HepG2 (cell line): Measurements from ENCODE around the gene SAMM50. TPM values are rescaled to one million over a fixed set of nuclear protein-coding genes. Genes with fewer than 3 reads are reported as not detected.
A peak's percentile ranks its signal among the peaks of the same experiment; 100 is the strongest.

Source experiments
- ARHGAP35 ChIP-seq: sonication (generic); formaldehyde crosslinking; IDR thresholded peaks from 2 replicates; pipeline ENCODE4 v1.9.0; 2022; ENCODE audit warnings: mild to moderate bottlenecking, inconsistent platforms, moderate library complexity, missing genetic modification reagents, borderline replicate concordance
- ATAD3A ChIP-seq: sonication (generic); formaldehyde crosslinking; IDR thresholded peaks from 2 replicates; pipeline ENCODE4 v1.4.0; 2020; ENCODE audit warnings: missing genetic modification reagents
- HIC2 ChIP-seq: sonication (generic); formaldehyde crosslinking; IDR thresholded peaks from 2 replicates; pipeline ENCODE4 v1.9.0; 2022; ENCODE audit warnings: low read depth, missing genetic modification reagents
- KAT7 ChIP-seq: IDR thresholded peaks from 2 replicates; pipeline ENCODE4 v1.6.1; 2018; ENCODE audit warnings: borderline replicate concordance, missing compliant biosample characterization
- KAT8 ChIP-seq: IDR thresholded peaks from 2 replicates; pipeline ENCODE4 v1.6.1; 2016; ENCODE audit warnings: missing genetic modification reagents, missing compliant biosample characterization
- MED8 ChIP-seq: sonication (generic); formaldehyde crosslinking; IDR thresholded peaks from 2 replicates; pipeline ENCODE4 v1.8.1; 2023; ENCODE audit warnings: mild to moderate bottlenecking, missing genetic modification reagents; ENCODE audit not compliant: insufficient replicate concordance
- MNT ChIP-seq: fragments of 450-650 bp; IDR thresholded peaks from 2 replicates; pipeline ENCODE4 v1.6.1; 2016
- NFIB ChIP-seq: sonication (generic); formaldehyde crosslinking; IDR thresholded peaks from 2 replicates; pipeline ENCODE4 v1.9.0; 2021; ENCODE audit warnings: missing genetic modification reagents, mild to moderate bottlenecking, borderline replicate concordance
- POLR2A ChIP-seq, 2 experiments: IDR thresholded peaks; 2 replicates each; pipeline ENCODE4 v1.6.1; 2011; ENCODE audit warnings: low read depth in 2 of 2, low read length in 2 of 2, mild to moderate bottlenecking in 1 of 2, moderate library complexity in 1 of 2; ENCODE audit not compliant: insufficient read depth in 1 of 2
- RXRB ChIP-seq: IDR thresholded peaks from 2 replicates; pipeline ENCODE4 v1.6.1; 2016; ENCODE audit warnings: borderline replicate concordance, missing genetic modification reagents, missing compliant biosample characterization
- SETDB1 ChIP-seq: sonication (generic); formaldehyde crosslinking; IDR thresholded peaks from 2 replicates; pipeline ENCODE4 v1.5.1; 2020; ENCODE audit warnings: missing genetic modification reagents, mild to moderate bottlenecking, borderline replicate concordance
- STAG1 ChIP-seq: sonication (generic); formaldehyde crosslinking; IDR thresholded peaks from 2 replicates; pipeline ENCODE4 v1.4.0; 2020; ENCODE audit warnings: missing genetic modification reagents
- ZBTB3 ChIP-seq: sonication (generic); formaldehyde crosslinking; IDR thresholded peaks from 2 replicates; pipeline ENCODE4 v1.4.0; 2020; ENCODE audit warnings: low read depth, mild to moderate bottlenecking, moderate library complexity, missing genetic modification reagents, borderline replicate concordance
- ZNF10 ChIP-seq: sonication (generic); formaldehyde crosslinking; IDR thresholded peaks from 2 replicates; pipeline ENCODE4 v1.4.0; 2020; ENCODE audit warnings: mild to moderate bottlenecking, low read depth, missing genetic modification reagents, borderline replicate concordance
- ZNF230 ChIP-seq: sonication (generic); formaldehyde crosslinking; IDR thresholded peaks from 2 replicates; pipeline ENCODE4 v1.4.0; 2020; ENCODE audit warnings: mild to moderate bottlenecking, missing genetic modification reagents
- ZNF263 ChIP-seq: sonication (generic); formaldehyde crosslinking; IDR thresholded peaks from 2 replicates; pipeline ENCODE4 v1.4.0; 2020; ENCODE audit warnings: missing genetic modification reagents
- ZNF367 ChIP-seq: sonication (generic); formaldehyde crosslinking; IDR thresholded peaks from 2 replicates; pipeline ENCODE4 v1.4.0; 2020; ENCODE audit warnings: missing genetic modification reagents, borderline replicate concordance
- ZNF580 ChIP-seq: IDR thresholded peaks from 2 replicates; pipeline ENCODE4 v1.6.1; 2016; ENCODE audit warnings: low read depth, borderline replicate concordance
- ZNF607 ChIP-seq: sonication (generic); formaldehyde crosslinking; IDR thresholded peaks from 2 replicates; pipeline ENCODE4 v1.5.1; 2020; ENCODE audit warnings: missing genetic modification reagents, mild to moderate bottlenecking, borderline replicate concordance
- ZNF703 ChIP-seq: sonication (generic); formaldehyde crosslinking; IDR thresholded peaks from 2 replicates; pipeline ENCODE4 v1.5.1; 2020; ENCODE audit warnings: missing genetic modification reagents, mild to moderate bottlenecking, moderate library complexity, borderline replicate concordance
- ZNF709 ChIP-seq: sonication (generic); formaldehyde crosslinking; IDR thresholded peaks from 2 replicates; pipeline ENCODE4 v1.5.0; 2020; ENCODE audit warnings: mild to moderate bottlenecking, missing genetic modification reagents
- polyA plus RNA-seq, 8 experiments: library from polyadenylated mRNA; depleted of rRNA in 3 of 8; stranded (reverse) in 7 of 8; unstranded in 1 of 8; fragments of >200 nt; fragmentation: Illumina TruSeq in 4 of 8; extraction: Trizol in 4 of 8; gene quantifications; 2 replicates each; pipeline versions ENCODE4 v1.2.1 to v1.2.3, GENCODE V29; 2011 to 2016; ENCODE audit warnings: low read depth in 4 of 8, missing spikeins in 1 of 8, mixed read lengths in 1 of 8; ENCODE audit not compliant: insufficient read depth in 1 of 8
- total RNA-seq, 5 experiments: library from RNA; depleted of rRNA; stranded (reverse); fragments of >200 nt; fragmentation: Illumina TruSeq; extraction: Trizol; gene quantifications; 2 replicates each; pipeline ENCODE4 v1.2.3, GENCODE V29; 2016; ENCODE audit warnings: low read depth in 1 of 5
- TF ChIP-seq, protein P1 (sequence below): sonication (generic); formaldehyde crosslinking; IDR thresholded peaks from 2 replicates; pipeline ENCODE4 v1.8.1; 2023; ENCODE audit warnings: missing genetic modification reagents, mild to moderate bottlenecking, borderline replicate concordance
- TF ChIP-seq, protein P2 (sequence below): sonication (generic); formaldehyde crosslinking; IDR thresholded peaks from 2 replicates; pipeline ENCODE4 v1.4.0; 2020; ENCODE audit warnings: mild to moderate bottlenecking, missing genetic modification reagents

SAMM50 gene
- total and polyA plus RNA-seq, 2 of the 13 experiments (the other 11 are each of a cell fraction or from before 2014, with no cell fraction given) = 34.7 to 63.4 TPM

GRCh38 chr22:43925433-43926348 lies 29.6 kb upstream of the SAMM50 start (continued):
- TF ChIP-seq ZNF607 (CRISPR knock-in tag) (no peak; the same call in 1 of the 2 replicates), POLR2A (IDR thresholded peaks at IDR 0.05; ENCODE audit: insufficient read depth in 1 of 2, low read depth in 2 of 2, low read length in 2 of 2) (peak; percentile 88 to 90), ZNF10 (CRISPR knock-in tag) (no peak), SETDB1 (CRISPR knock-in tag) (no peak), NFIB (no peak), KAT8 (CRISPR knock-in tag) (peak; percentile 58; the same call in 1 of the 2 replicates), ZNF709 (CRISPR knock-in tag) (peak; percentile 29; the same call in 1 of the 2 replicates), KAT7 (CRISPR knock-in tag) (no peak), ATAD3A (CRISPR knock-in tag) (no peak), ZNF703 (CRISPR knock-in tag) (no peak), ZBTB3 (CRISPR knock-in tag) (no peak), STAG1 (CRISPR knock-in tag) (no peak), MNT (peak; percentile 80), ZNF263 (CRISPR knock-in tag) (no peak), ARHGAP35 (no peak), ZNF367 (CRISPR knock-in tag) (no peak), HIC2 (CRISPR knock-in tag) (peak; percentile 83; the same call in 1 of the 2 replicates), MED8 (peak; percentile 65), ZNF580 (CRISPR knock-in tag) (no peak; the same call in 1 of the 2 replicates), RXRB (CRISPR knock-in tag) (peak; percentile 83), ZNF230 (CRISPR knock-in tag) (no peak)
- TF ChIP-seq, protein P1, sequence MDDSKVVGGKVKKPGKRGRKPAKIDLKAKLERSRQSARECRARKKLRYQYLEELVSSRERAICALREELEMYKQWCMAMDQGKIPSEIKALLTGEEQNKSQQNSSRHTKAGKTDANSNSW (CRISPR knock-in tag) = no peak
- TF ChIP-seq, protein P2, sequence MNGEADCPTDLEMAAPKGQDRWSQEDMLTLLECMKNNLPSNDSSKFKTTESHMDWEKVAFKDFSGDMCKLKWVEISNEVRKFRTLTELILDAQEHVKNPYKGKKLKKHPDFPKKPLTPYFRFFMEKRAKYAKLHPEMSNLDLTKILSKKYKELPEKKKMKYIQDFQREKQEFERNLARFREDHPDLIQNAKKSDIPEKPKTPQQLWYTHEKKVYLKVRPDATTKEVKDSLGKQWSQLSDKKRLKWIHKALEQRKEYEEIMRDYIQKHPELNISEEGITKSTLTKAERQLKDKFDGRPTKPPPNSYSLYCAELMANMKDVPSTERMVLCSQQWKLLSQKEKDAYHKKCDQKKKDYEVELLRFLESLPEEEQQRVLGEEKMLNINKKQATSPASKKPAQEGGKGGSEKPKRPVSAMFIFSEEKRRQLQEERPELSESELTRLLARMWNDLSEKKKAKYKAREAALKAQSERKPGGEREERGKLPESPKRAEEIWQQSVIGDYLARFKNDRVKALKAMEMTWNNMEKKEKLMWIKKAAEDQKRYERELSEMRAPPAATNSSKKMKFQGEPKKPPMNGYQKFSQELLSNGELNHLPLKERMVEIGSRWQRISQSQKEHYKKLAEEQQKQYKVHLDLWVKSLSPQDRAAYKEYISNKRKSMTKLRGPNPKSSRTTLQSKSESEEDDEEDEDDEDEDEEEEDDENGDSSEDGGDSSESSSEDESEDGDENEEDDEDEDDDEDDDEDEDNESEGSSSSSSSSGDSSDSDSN (CRISPR knock-in tag) = peak; percentile 44
